ENCODE data around the gene SP3. TPM values are rescaled to one million over a fixed set of nuclear protein-coding genes. Genes with fewer than 3 reads are reported as not detected.

The SP3 gene
- total and polyA plus RNA-seq, 5 experiments from 2014 or later, result 51.4 to 141 (median 67.9) TPM

GRCh38 chr2:173990970-173991819, 26.0 kb upstream of the SP3 start:
- H3K27ac Mint-ChIP-seq, result no peak overlapping the region
- POLR2A ChIA-PET, result no interaction called here
- H3K36me3 Mint-ChIP-seq, result no peaks in the 10 kb centered on the region

GRCh38 chr2:173990245-173990644, 25.1 kb upstream of the SP3 start:
- H3K9me3 Mint-ChIP-seq, result no peaks in the 10 kb centered on the region
- ATAC-seq, result no peak
- POLR2A ChIA-PET, result no interaction called here

More at GRCh38 chr2:173990970-173991819, 26.0 kb upstream of the SP3 start:
- DNase-seq (no peak), ATAC-seq (peak in 1 of 2 donors; percentile 6)
- Mint-ChIP-seq H3K4me1 (peaks cover 0 to 9% (median 0%) of the 10 kb centered on the region in 4 donors), H3K27me3 (peaks cover 0 to 9% (median 2%) of the 10 kb centered on the region in 5 donors), H3K9me3 (no peaks in the 10 kb centered on the region), H3K4me3 (no peak overlapping the region)

GRCh38 chr2:173989884-173990215, 24.7 kb upstream of the SP3 start:
- POLR2A ChIA-PET, result no interaction called here
- Mint-ChIP-seq H3K36me3 (no peaks in the 10 kb centered on the region), H3K27ac (no peak overlapping the region), H3K4me1 (peaks cover 5 to 11% (median 8%) of the 10 kb centered on the region in 4 donors), H3K27me3 (peaks cover 0 to 9% (median 2%) of the 10 kb centered on the region in 5 donors), H3K4me3 (no peak overlapping the region), H3K9me3 (no peaks in the 10 kb centered on the region)
- DNase-seq, result no peak
- ATAC-seq, result no peak

More at GRCh38 chr2:173990245-173990644, 25.1 kb upstream of the SP3 start:
- no peak for DNase-seq
- Mint-ChIP-seq H3K4me3 (no peak overlapping the region), H3K4me1 (peaks cover 3 to 11% (median 5%) of the 10 kb centered on the region in 4 donors), H3K36me3 (no peaks in the 10 kb centered on the region), H3K27me3 (peaks cover 0 to 9% (median 2%) of the 10 kb centered on the region in 5 donors), H3K27ac (no peak overlapping the region)

GRCh38 chr2:173989160-173989883, 24.1 kb upstream of the SP3 start:
- DNase-seq (no peak), ATAC-seq (no peak)
- peaks cover 0 to 4% (median 2%) of the 10 kb centered on the region in 5 donors for H3K27me3 Mint-ChIP-seq
- POLR2A ChIA-PET, result no interaction called here
- H3K4me1 Mint-ChIP-seq, result peaks cover 5 to 11% (median 9%) of the 10 kb centered on the region in 4 donors
- no peaks in the 10 kb centered on the region for H3K9me3 Mint-ChIP-seq
- no peak overlapping the region for H3K4me3 Mint-ChIP-seq
- no peaks in the 10 kb centered on the region for H3K36me3 Mint-ChIP-seq
- H3K27ac Mint-ChIP-seq, result no peak overlapping the region

GRCh38 chr2:173986805-173987204, 21.6 kb upstream of the SP3 start:
- H3K27ac Mint-ChIP-seq, result peak overlapping the region in 2 of 10 donors; percentile 5 to 23
- POLR2A ChIA-PET, result no interaction called here
- ATAC-seq (no peak), DNase-seq (no peak)
- H3K36me3 Mint-ChIP-seq, result no peaks in the 10 kb centered on the region
- no peaks in the 10 kb centered on the region for H3K9me3 Mint-ChIP-seq
- no peak overlapping the region for H3K4me3 Mint-ChIP-seq
- H3K27me3 Mint-ChIP-seq, result peaks cover 0 to 3% (median 0%) of the 10 kb centered on the region in 5 donors
- H3K4me1 Mint-ChIP-seq, result peaks cover 5 to 10% (median 9%) of the 10 kb centered on the region in 4 donors

GRCh38 chr2:173985605-173985992, 20.4 kb upstream of the SP3 start:
- peaks cover 0 to 3% (median 0%) of the 10 kb centered on the region in 5 donors for H3K27me3 Mint-ChIP-seq
- H3K9me3 Mint-ChIP-seq, result no peaks in the 10 kb centered on the region
- no peak overlapping the region for H3K4me3 Mint-ChIP-seq
- H3K4me1 Mint-ChIP-seq, result peaks cover 2 to 10% (median 6%) of the 10 kb centered on the region in 4 donors
- ATAC-seq, result no peak
- POLR2A ChIA-PET, result no interaction called here
- DNase-seq, result no peak
- no peaks in the 10 kb centered on the region for H3K36me3 Mint-ChIP-seq
- peak overlapping the region in 2 of 10 donors; percentile 11 to 55 for H3K27ac Mint-ChIP-seq

- Mint-ChIP-seq H3K4me3 (no peak overlapping the region), H3K9me3 (no peaks in the 10 kb centered on the region), H3K27ac (peak overlapping the region in 1 of 10 donors; percentile 11), H3K4me1 (peaks cover 2 to 10% (median 6%) of the 10 kb centered on the region in 4 donors), H3K36me3 (no peaks in the 10 kb centered on the region), H3K27me3 (peaks cover 0 to 3% (median 0%) of the 10 kb centered on the region in 5 donors)
- ATAC-seq (peak in 1 of 2 donors; percentile 20), DNase-seq (no peak)
- POLR2A ChIA-PET, result no interaction called here
Observed at GRCh38 chr2:173984866-173985604, 19.9 kb upstream of the SP3 start.

GRCh38 chr2:173983391-173983871, 18.3 kb upstream of the SP3 start:
- Mint-ChIP-seq H3K27me3 (peaks cover 0 to 3% (median 0%) of the 10 kb centered on the region in 5 donors), H3K4me3 (no peak overlapping the region), H3K36me3 (no peaks in the 10 kb centered on the region), H3K9me3 (no peaks in the 10 kb centered on the region), H3K4me1 (peaks cover 2 to 10% (median 6%) of the 10 kb centered on the region in 4 donors), H3K27ac (no peak overlapping the region)
- no peak for DNase-seq
- no peak for ATAC-seq
- POLR2A ChIA-PET, result interaction anchor here (0.6 kb wide), 1 partner anchor 13 kb away, joined by 3 read pairs; no protein-coding TSS in a partner anchor

GRCh38 chr2:173982918-173983317, 17.7 kb upstream of the SP3 start:
- no peaks in the 10 kb centered on the region for H3K36me3 Mint-ChIP-seq
- POLR2A ChIA-PET, result no interaction called here
- no peak overlapping the region for H3K27ac Mint-ChIP-seq
- H3K4me1 Mint-ChIP-seq, result peaks cover 2 to 10% (median 6%) of the 10 kb centered on the region in 4 donors
- no peak overlapping the region for H3K4me3 Mint-ChIP-seq
- DNase-seq, result no peak
- no peaks in the 10 kb centered on the region for H3K9me3 Mint-ChIP-seq
- H3K27me3 Mint-ChIP-seq, result peaks cover 0 to 3% (median 0%) of the 10 kb centered on the region in 5 donors
- no peak for ATAC-seq

GRCh38 chr2:173982182-173982714, 17.1 kb upstream of the SP3 start:
- Mint-ChIP-seq H3K4me3 (no peak overlapping the region), H3K9me3 (no peaks in the 10 kb centered on the region), H3K27ac (peak overlapping the region in 1 of 10 donors; percentile 8), H3K4me1 (peaks cover 2 to 10% (median 6%) of the 10 kb centered on the region in 4 donors), H3K27me3 (peaks cover 0 to 3% (median 0%) of the 10 kb centered on the region in 5 donors), H3K36me3 (no peaks in the 10 kb centered on the region)
- no peak for DNase-seq
- no peak for ATAC-seq
- POLR2A ChIA-PET, result no interaction called here

GRCh38 chr2:173981520-173981919, 16.3 kb upstream of the SP3 start:
- DNase-seq (no peak), ATAC-seq (no peak)
- Mint-ChIP-seq H3K36me3 (no peaks in the 10 kb centered on the region), H3K4me3 (no peak overlapping the region), H3K4me1 (peaks cover 2 to 10% (median 6%) of the 10 kb centered on the region in 4 donors), H3K27me3 (peaks cover 0 to 3% (median 0%) of the 10 kb centered on the region in 5 donors), H3K9me3 (no peaks in the 10 kb centered on the region), H3K27ac (no peak overlapping the region)
- POLR2A ChIA-PET, result no interaction called here

GRCh38 chr2:173979751-173980351, 14.7 kb upstream of the SP3 start:
- no peak overlapping the region for H3K27ac Mint-ChIP-seq
- no peaks in the 10 kb centered on the region for H3K9me3 Mint-ChIP-seq
- H3K4me1 Mint-ChIP-seq, result peaks cover 0 to under 1% (median under 1%) of the 10 kb centered on the region in 4 donors
- ATAC-seq (no peak), DNase-seq (no peak)
- POLR2A ChIA-PET, result no interaction called here
- H3K4me3 Mint-ChIP-seq, result no peak overlapping the region
- peaks cover 0 to 3% (median 2%) of the 10 kb centered on the region in 5 donors for H3K27me3 Mint-ChIP-seq
- H3K36me3 Mint-ChIP-seq, result no peaks in the 10 kb centered on the region
